Activated T-helper 2 cell treated with anti-CD3 and anti-CD28 coated beads, Interferon-gamma antibody, Interleukin-2, Interleukin-4, amounts not matched to agents 10 μg/mL and 5 μg/mL and 100 μg/mL, durations not matched to agents 14 hours and 24 hours and 36 hours (primary cell): ENCODE results near the gene CMBL. TPM values are rescaled to one million over a fixed set of nuclear protein-coding genes. Genes with fewer than 3 reads are reported as not detected.

ENCODE experiments used
- DNase-seq: peaks from one replicate; pipeline ENCODE4 v3.0.0; 2021; ENCODE audit warnings: low spot score
- H3K27ac Mint-ChIP-seq: one replicate; pipeline ENCODE4 v1.8.0; 2021; ENCODE audit warnings: mixed read lengths
- H3K27me3 Mint-ChIP-seq: one replicate; pipeline ENCODE4 v1.8.0; 2021; ENCODE audit warnings: low read depth, mixed read lengths
- H3K36me3 Mint-ChIP-seq: one replicate; pipeline ENCODE4 v1.8.0; 2021; ENCODE audit warnings: low read depth, mixed read lengths
- H3K4me1 Mint-ChIP-seq: one replicate; pipeline ENCODE4 v1.8.0; 2021; ENCODE audit warnings: low read depth, mixed read lengths
- H3K4me3 Mint-ChIP-seq: one replicate; pipeline ENCODE4 v1.8.0; 2021; ENCODE audit warnings: low read depth, mild to moderate bottlenecking, moderate library complexity, mixed read lengths
- H3K9me3 Mint-ChIP-seq: one replicate; pipeline ENCODE4 v1.8.0; 2021; ENCODE audit warnings: mixed read lengths
- intact Hi-C: fragments of 100-400 bp; cut with micrococcal nuclease; formaldehyde crosslinking; loops from one replicate; pipeline ENCODE4 v1.15.1; 2023
- total RNA-seq: library from RNA; stranded (reverse); gene quantifications from 2 replicates; pipeline ENCODE4 v1.2.3, GENCODE V29; 2022

Gene CMBL
- total RNA-seq, 1 donor from 2014 or later, result 0.23 TPM

DNA sequence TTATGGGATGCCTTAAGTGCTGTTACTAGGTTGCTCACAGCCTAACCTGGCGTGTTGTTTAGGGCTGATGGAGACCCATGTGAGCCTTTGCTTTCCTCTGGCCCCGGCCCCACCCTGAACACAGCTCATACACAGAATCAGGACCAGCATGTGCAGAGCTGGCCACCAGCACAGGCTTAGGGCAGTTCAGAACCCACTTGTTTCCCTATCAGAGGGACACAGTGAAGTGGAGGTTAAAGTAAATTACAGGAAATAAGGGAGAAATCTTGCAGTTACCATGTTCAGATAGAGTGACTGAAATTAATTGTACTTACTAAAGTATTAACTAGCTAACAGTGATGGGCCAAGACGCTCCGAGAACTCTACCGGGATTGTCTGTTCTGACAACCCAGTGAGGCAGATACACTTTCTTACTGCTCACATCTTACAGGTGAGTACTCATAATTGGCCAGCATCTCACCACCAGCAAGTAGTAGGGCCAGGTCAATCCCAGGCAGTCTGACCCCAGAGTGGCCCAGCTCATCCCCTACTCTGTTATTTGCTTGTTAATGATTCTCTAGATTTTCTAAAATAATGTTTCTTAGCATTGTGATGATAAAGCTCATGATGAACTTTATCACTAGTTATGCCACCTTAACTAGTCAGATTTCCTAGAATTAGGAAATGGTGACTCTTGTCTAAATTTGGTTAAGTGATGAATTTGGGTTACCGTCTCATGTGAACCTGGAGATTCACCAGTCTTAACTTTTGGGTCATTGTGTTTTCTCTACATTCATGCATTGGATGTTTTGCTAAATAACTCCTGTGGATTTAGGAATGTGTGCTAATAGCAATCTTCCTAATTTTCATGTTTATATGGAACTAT lies 42.2 kb downstream of the CMBL start:
- intact Hi-C loops, result no loop called here
- H3K36me3 Mint-ChIP-seq, result peaks cover 54% of the 10 kb centered on the region
- H3K27ac Mint-ChIP-seq, result no peak overlapping the region
- H3K27me3 Mint-ChIP-seq, result no peaks in the 10 kb centered on the region
- no peaks in the 10 kb centered on the region for H3K4me1 Mint-ChIP-seq
- DNase-seq, result no peak
- no peak overlapping the region for H3K4me3 Mint-ChIP-seq
- H3K9me3 Mint-ChIP-seq, result no peaks in the 10 kb centered on the region

- no peaks in the 10 kb centered on the region for H3K27me3 Mint-ChIP-seq
- H3K4me3 Mint-ChIP-seq, result no peak overlapping the region
- no peak for DNase-seq
- intact Hi-C loops, result no loop called here
- H3K27ac Mint-ChIP-seq, result no peak overlapping the region
- H3K9me3 Mint-ChIP-seq, result no peaks in the 10 kb centered on the region
- no peaks in the 10 kb centered on the region for H3K4me1 Mint-ChIP-seq
- H3K36me3 Mint-ChIP-seq, result peaks cover 62% of the 10 kb centered on the region
These were observed 43.1 kb downstream of the CMBL start for GRCh38 chr5:10264604-10265003.

DNA sequence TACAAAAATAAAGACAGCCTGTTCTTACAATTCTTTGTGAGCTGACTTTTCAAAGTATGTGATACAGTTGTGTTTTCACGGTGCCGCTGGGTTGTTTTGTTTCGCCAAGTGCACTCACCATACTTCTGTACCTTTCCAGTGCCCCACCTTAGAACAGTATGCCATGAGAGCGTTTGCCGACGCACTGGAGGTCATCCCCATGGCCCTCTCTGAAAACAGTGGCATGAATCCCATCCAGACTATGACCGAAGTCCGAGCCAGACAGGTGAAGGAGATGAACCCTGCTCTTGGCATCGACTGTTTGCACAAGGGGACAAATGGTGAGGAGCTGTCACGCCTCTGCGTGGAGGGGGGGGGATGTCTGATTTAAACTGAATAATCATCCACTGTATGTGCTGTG lies 44.7 kb downstream of the CMBL start:
- Mint-ChIP-seq H3K9me3 (no peaks in the 10 kb centered on the region), H3K4me1 (peaks cover 4% of the 10 kb centered on the region), H3K27me3 (no peaks in the 10 kb centered on the region), H3K27ac (no peak overlapping the region), H3K4me3 (no peak overlapping the region), H3K36me3 (peaks cover 77% of the 10 kb centered on the region)
- intact Hi-C loops, result no loop called here
- no peak for DNase-seq

DNA sequence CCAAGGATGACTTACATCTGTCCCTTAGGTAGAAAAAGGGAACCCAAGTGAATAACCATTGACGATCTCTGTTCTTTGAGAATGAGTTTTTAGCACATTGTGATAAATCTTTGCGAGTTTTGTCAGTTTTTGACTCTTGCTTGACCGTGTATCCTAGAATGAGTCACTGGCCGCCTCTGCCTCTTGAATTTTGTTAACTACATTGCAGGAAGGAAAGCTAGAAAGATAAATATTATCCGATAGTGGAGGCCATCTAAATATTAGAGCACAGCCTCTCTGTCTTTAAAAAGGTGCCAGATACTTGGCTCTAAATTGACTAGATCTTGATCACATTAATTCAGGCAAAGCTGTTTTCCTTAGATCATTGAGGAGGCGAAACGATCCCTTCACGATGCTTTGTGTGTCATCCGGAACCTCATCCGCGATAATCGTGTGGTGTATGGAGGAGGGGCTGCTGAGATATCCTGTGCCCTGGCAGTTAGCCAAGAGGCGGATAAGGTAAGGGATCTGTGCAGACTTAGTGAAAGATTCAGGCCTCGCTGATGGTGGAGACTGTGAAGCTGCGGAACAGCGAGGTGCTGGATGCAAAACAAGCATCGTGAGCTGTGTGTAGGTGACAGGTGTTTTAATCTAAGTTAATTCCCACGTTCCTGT lies 45.5 kb downstream of the CMBL start:
- Mint-ChIP-seq H3K9me3 (no peaks in the 10 kb centered on the region), H3K36me3 (peaks cover 84% of the 10 kb centered on the region), H3K4me3 (no peak overlapping the region), H3K27me3 (no peaks in the 10 kb centered on the region), H3K27ac (no peak overlapping the region), H3K4me1 (peaks cover 10% of the 10 kb centered on the region)
- DNase-seq, result no peak
- intact Hi-C loops, result no loop called here

DNA sequence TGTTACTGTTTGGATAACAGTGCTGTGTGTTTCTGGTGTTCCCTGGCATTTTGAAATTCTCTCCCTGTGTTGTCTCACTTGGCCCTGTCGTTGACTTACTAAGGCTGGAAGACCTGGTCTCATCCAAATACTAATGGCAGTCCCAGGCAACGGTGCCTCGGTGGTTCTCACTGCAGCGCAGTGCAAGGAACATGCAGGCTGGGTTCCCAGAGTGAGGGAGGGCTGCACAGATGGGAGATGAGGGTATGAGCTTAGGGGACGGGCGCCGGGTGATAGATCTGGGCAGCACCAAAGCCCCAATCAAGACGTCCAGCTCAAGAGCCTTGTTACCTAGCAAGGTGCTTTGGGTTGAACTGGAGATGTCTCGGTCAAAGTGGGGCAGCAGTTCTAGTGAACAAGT lies 46.6 kb downstream of the CMBL start:
- H3K4me3 Mint-ChIP-seq, result no peak overlapping the region
- H3K27ac Mint-ChIP-seq, result no peak overlapping the region
- intact Hi-C loops, result no loop called here
- H3K9me3 Mint-ChIP-seq, result no peaks in the 10 kb centered on the region
- H3K27me3 Mint-ChIP-seq, result no peaks in the 10 kb centered on the region
- DNase-seq, result no peak
- peaks cover 91% of the 10 kb centered on the region for H3K36me3 Mint-ChIP-seq
- H3K4me1 Mint-ChIP-seq, result peaks cover 11% of the 10 kb centered on the region

DNA sequence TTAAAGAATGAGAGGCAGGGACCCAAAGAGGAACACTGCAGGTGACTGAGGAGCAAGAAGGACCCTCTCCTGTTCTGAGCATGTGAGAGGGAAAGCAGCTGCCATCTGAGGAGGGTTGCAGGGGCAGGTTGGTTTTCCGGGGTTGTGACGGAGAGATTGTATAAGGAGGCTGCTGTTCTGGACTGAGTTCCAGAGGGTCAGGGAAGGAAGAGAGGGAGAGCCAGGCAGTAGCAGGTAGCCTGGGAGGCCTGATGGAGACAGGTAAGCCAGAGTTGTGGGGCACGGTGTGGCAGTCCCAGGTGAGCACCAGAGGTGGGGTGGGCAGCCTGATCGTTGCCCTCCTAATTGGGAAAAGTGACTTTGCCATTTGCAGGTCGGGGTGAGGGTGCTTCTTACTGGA lies 47.8 kb downstream of the CMBL start:
- no peak for DNase-seq
- H3K27ac Mint-ChIP-seq, result no peak overlapping the region
- intact Hi-C loops, result loop anchor here (10.0 kb wide), 1 partner anchor 375 kb away; no protein-coding TSS in a partner anchor

GRCh38 chr5:10257870-10258269 lies 49.8 kb downstream of the CMBL start:
- no peak overlapping the region for H3K4me3 Mint-ChIP-seq
- H3K9me3 Mint-ChIP-seq, result no peaks in the 10 kb centered on the region
- H3K36me3 Mint-ChIP-seq, result peaks cover 91% of the 10 kb centered on the region
- no peak for DNase-seq
- peaks cover 30% of the 10 kb centered on the region for H3K4me1 Mint-ChIP-seq
- peak overlapping the region; percentile 79 for H3K27ac Mint-ChIP-seq
- intact Hi-C loops, result loop anchor here (10.0 kb wide), 1 partner anchor 377 kb away; no protein-coding TSS in a partner anchor
- no peaks in the 10 kb centered on the region for H3K27me3 Mint-ChIP-seq

More for the DNA sequence above, 47.8 kb downstream of the CMBL start:
- Mint-ChIP-seq H3K4me3 (no peak overlapping the region), H3K9me3 (no peaks in the 10 kb centered on the region), H3K27me3 (no peaks in the 10 kb centered on the region), H3K4me1 (peaks cover 19% of the 10 kb centered on the region), H3K36me3 (peaks cover 91% of the 10 kb centered on the region)

GRCh38 chr5:10254686-10255085 lies 53.0 kb downstream of the CMBL start:
- intact Hi-C loops, result loop anchor here (10.0 kb wide), 1 partner anchor 380 kb away; no protein-coding TSS in a partner anchor
- Mint-ChIP-seq H3K36me3 (peaks cover 82% of the 10 kb centered on the region), H3K9me3 (no peaks in the 10 kb centered on the region), H3K27me3 (no peaks in the 10 kb centered on the region), H3K4me3 (no peak overlapping the region), H3K4me1 (peaks cover 42% of the 10 kb centered on the region), H3K27ac (no peak overlapping the region)
- no peak for DNase-seq

DNA sequence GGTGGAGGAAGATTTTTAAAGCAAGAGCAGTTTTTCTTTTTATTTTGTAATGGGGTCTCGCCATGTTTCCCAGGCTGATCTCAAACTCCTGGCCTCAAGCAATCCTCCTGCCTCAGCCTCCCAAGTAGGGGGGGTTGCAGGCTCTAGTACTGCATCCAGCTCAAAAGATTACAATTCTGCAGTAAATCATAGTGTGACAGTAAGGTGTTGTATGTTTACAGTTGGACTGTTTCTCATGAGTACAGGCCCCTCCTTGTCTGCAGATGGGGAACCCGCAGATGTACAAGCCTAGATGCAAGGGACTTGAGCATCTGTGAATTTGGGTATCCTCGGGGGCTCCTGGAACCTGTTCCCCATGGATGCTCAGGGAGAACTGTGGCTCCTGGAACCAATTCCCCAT lies 54.3 kb downstream of the CMBL start:
- intact Hi-C loops, result loop anchor here (10.0 kb wide), 1 partner anchor 381 kb away; no protein-coding TSS in a partner anchor
- DNase-seq, result no peak
- Mint-ChIP-seq H3K9me3 (no peaks in the 10 kb centered on the region), H3K4me1 (peaks cover 47% of the 10 kb centered on the region), H3K4me3 (no peak overlapping the region), H3K27me3 (no peaks in the 10 kb centered on the region), H3K36me3 (peaks cover 71% of the 10 kb centered on the region), H3K27ac (no peak overlapping the region)

GRCh38 chr5:10251405-10251804 lies 56.3 kb downstream of the CMBL start:
- Mint-ChIP-seq H3K4me3 (peak overlapping the region; percentile 96), H3K9me3 (no peaks in the 10 kb centered on the region), H3K4me1 (peaks cover 47% of the 10 kb centered on the region), H3K27me3 (no peaks in the 10 kb centered on the region), H3K27ac (peak overlapping the region; percentile 85), H3K36me3 (peaks cover 56% of the 10 kb centered on the region)
- no peak for DNase-seq
- intact Hi-C loops, result loop anchor here (10.0 kb wide), 1 partner anchor 383 kb away; no protein-coding TSS in a partner anchor

DNA sequence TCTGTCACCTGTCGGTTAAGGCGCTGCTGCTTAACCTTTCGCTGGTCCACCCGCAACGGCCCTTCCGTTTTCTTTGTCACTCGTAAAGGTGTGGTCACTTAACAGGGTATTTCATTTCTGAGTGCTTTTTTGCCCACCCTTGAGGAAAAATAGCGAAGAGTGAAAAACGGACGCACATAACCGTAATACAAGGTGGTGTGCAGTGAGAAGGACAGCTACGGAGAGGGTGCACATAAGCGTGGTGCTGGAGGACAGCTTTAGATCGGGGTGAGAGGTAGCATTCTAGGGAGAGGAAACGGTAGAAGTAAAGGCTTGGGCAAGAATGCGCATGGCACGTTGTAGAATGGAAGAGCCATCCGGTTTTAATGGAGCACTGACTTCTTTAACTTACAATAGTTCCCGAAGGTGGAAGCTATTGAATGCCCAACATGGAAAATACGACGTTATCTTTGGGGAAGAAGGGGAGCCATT lies 56.9 kb downstream of the CMBL start:
- Mint-ChIP-seq H3K4me3 (peak overlapping the region; percentile 96), H3K4me1 (peaks cover 44% of the 10 kb centered on the region), H3K36me3 (peaks cover 51% of the 10 kb centered on the region), H3K27ac (peak overlapping the region; percentile 85), H3K9me3 (no peaks in the 10 kb centered on the region), H3K27me3 (no peaks in the 10 kb centered on the region)
- DNase-seq, result peak; percentile 14
- intact Hi-C loops, result loop anchor here (1.0 to 10.0 kb wide), 3 partner anchors 102 to 509 kb away; partner anchors contain the start of gene MARCHF6

GRCh38 chr5:10249948-10250805 lies 57.5 kb downstream of the CMBL start, which contains the start of gene CCT5:
Gene CCT5 (plus strand): TSS chr5:10250280. CDS start chr5:10250341, 61 bp downstream.
- DNase-seq, result peak; percentile 90
- H3K27ac Mint-ChIP-seq, result peak within 1 kb of the TSS; percentile 98
- intact Hi-C loops, result loop anchor here (1.0 to 10.0 kb wide), 3 partner anchors 103 to 510 kb away; partner anchors contain the start of gene MARCHF6
- peaks cover 44% of the 10 kb centered on the region for H3K36me3 Mint-ChIP-seq
- peak within 1 kb of the TSS; percentile 96 for H3K4me3 Mint-ChIP-seq
- H3K9me3 Mint-ChIP-seq, result no peaks in the 10 kb centered on the region
- H3K4me1 Mint-ChIP-seq, result peaks cover 41% of the 10 kb centered on the region
- no peaks in the 10 kb centered on the region for H3K27me3 Mint-ChIP-seq
